Medulla oblongata (tissue), 1 donor: ENCODE measurements around the gene PTPRT.

Source experiments
- DNase-seq: peaks from one replicate; pipeline ENCODE4 v3.0.0-alpha.2; 2015; ENCODE audit errors: extremely low spot score

Gene PTPRT

GRCh38 chr20:42974347-42974746 lies 215.4 kb downstream of the PTPRT start:
- no peak for DNase-seq

GRCh38 chr20:42972591-42972990 lies 217.1 kb downstream of the PTPRT start:
- no peak for DNase-seq

GRCh38 chr20:42968746-42969145 lies 221.0 kb downstream of the PTPRT start:
- DNase-seq: no peak

- DNase-seq: no peak
Observed at GRCh38 chr20:42963796-42964195, 225.9 kb downstream of the PTPRT start.

GRCh38 chr20:42961771-42962170 lies 227.9 kb downstream of the PTPRT start:
- no peak for DNase-seq

- no peak for DNase-seq
Observed at GRCh38 chr20:42959996-42960395, 229.7 kb downstream of the PTPRT start.

- DNase-seq: no peak
Observed at GRCh38 chr20:42958367-42959069, 231.2 kb downstream of the PTPRT start.

GRCh38 chr20:42957704-42958095 lies 232.0 kb downstream of the PTPRT start:
- DNase-seq: no peak

- no peak for DNase-seq
Observed at GRCh38 chr20:42957018-42957703, 232.5 kb downstream of the PTPRT start.

- no peak for DNase-seq
Observed at GRCh38 chr20:42955713-42956112, 234.0 kb downstream of the PTPRT start.

GRCh38 chr20:42954951-42955350 lies 234.8 kb downstream of the PTPRT start:
- no peak for DNase-seq

- no peak for DNase-seq
Observed at GRCh38 chr20:42949950-42950349, 239.8 kb downstream of the PTPRT start.

GRCh38 chr20:42945234-42945994 lies 244.3 kb downstream of the PTPRT start:
- no peak for DNase-seq

- no peak for DNase-seq
Observed at GRCh38 chr20:42941629-42942028, 248.1 kb downstream of the PTPRT start.

- no peak for DNase-seq
Observed at GRCh38 chr20:42938441-42939205, 251.1 kb downstream of the PTPRT start.

- no peak for DNase-seq
Observed at GRCh38 chr20:42936482-42936881, 253.2 kb downstream of the PTPRT start.

- DNase-seq: no peak
Observed at GRCh38 chr20:42924215-42924614, 265.5 kb downstream of the PTPRT start.

- no peak for DNase-seq
Observed at GRCh38 chr20:42923348-42923918, 266.3 kb downstream of the PTPRT start.

- DNase-seq: no peak
Observed at GRCh38 chr20:42920776-42921175, 268.9 kb downstream of the PTPRT start.

- no peak for DNase-seq
Observed at GRCh38 chr20:42919316-42919715, 270.4 kb downstream of the PTPRT start.

- DNase-seq: no peak
Observed at GRCh38 chr20:42915081-42915480, 274.6 kb downstream of the PTPRT start.

- no peak for DNase-seq
Observed at GRCh38 chr20:42914302-42914701, 275.4 kb downstream of the PTPRT start.
